Naive thymus-derived CD4-positive, alpha-beta T cell (primary cell): ENCODE results near the gene SNX15. TPM values are rescaled to one million over a fixed set of nuclear protein-coding genes. Genes with fewer than 3 reads are reported as not detected.

ENCODE experiments used
- ATAC-seq: fragments of 150-1000 bp; cut with Tn5 transposase; 2 replicates; pipeline ENCODE4 v1.10.0; 2021; ENCODE audit warnings: mild to moderate bottlenecking, moderate library complexity
- CTCF ChIA-PET: fragments of 350-600 bp; sonication (Branson Sonifier 250); formaldehyde crosslinking; loops from one replicate; lab custom pipeline; 2021; ENCODE audit warnings: antibody characterized with exemption; lab: Charles Lee
- POLR2A ChIA-PET: fragments of 350-600 bp; sonication (Branson Sonifier 250); formaldehyde crosslinking; loops from one replicate; lab custom pipeline; 2021; ENCODE audit warnings: antibody characterized with exemption, inconsistent platforms; lab: Charles Lee
- DNase-seq, 9 donors: peaks; one replicate each; pipeline versions ENCODE4 v3.0.0 to v3.0.0-alpha.2; 2020 to 2022; ENCODE audit warnings: mixed read lengths in 1 of 9
- H3K27ac ChIP-seq: one replicate; pipeline ENCODE4 v1.7.0; 2013; ENCODE audit warnings: mild to moderate bottlenecking, low read depth, low read length, moderate library complexity
- H3K27me3 ChIP-seq, 2 donors: one replicate each; pipeline ENCODE4 v1.7.0; 2013; ENCODE audit warnings: low read length in 2 of 2, mild to moderate bottlenecking in 2 of 2, moderate library complexity in 2 of 2; ENCODE audit not compliant: control insufficient read depth in 2 of 2, insufficient read depth in 2 of 2
- H3K36me3 ChIP-seq, 3 experiments: 1 replicate in 2 of 3; 2 replicates in 1 of 3; pipeline ENCODE4 v1.7.0; 2013; ENCODE audit warnings: low read length in 3 of 3, mild to moderate bottlenecking in 3 of 3, moderate library complexity in 1 of 3; ENCODE audit not compliant: insufficient read depth in 3 of 3, control insufficient read depth in 2 of 3
- H3K4me1 ChIP-seq, 2 donors: one replicate each; pipeline ENCODE4 v1.7.0; 2013; ENCODE audit warnings: low read length in 2 of 2, mild to moderate bottlenecking in 2 of 2, moderate library complexity in 1 of 2; ENCODE audit not compliant: control insufficient read depth in 2 of 2, insufficient read depth in 2 of 2
- H3K4me3 ChIP-seq: 2 replicates; pipeline ENCODE4 v1.7.0; 2013; ENCODE audit warnings: mild to moderate bottlenecking, low read length
- H3K9me3 ChIP-seq, 3 experiments: 1 replicate in 2 of 3; 2 replicates in 1 of 3; pipeline ENCODE4 v1.7.0; 2013; ENCODE audit warnings: low read length in 3 of 3; ENCODE audit not compliant: control insufficient read depth in 2 of 3
- H3K27ac Mint-ChIP-seq, 9 donors: one replicate each; pipeline ENCODE4 v1.8.0; 2020 to 2022; ENCODE audit warnings: mixed read lengths in 9 of 9, mild to moderate bottlenecking in 8 of 9, moderate library complexity in 5 of 9, inconsistent platforms in 2 of 9
- H3K27me3 Mint-ChIP-seq, 5 donors: one replicate each; pipeline ENCODE4 v1.8.0; 2021 to 2022; ENCODE audit warnings: mixed read lengths in 5 of 5, mild to moderate bottlenecking in 1 of 5
- H3K36me3 Mint-ChIP-seq, 5 donors: one replicate each; pipeline ENCODE4 v1.8.0; 2020 to 2022; ENCODE audit warnings: mixed read lengths in 5 of 5, mild to moderate bottlenecking in 3 of 5, inconsistent platforms in 1 of 5
- H3K4me1 Mint-ChIP-seq, 7 donors: one replicate each; pipeline ENCODE4 v1.8.0; 2020 to 2022; ENCODE audit warnings: mixed read lengths in 7 of 7, mild to moderate bottlenecking in 3 of 7, inconsistent platforms in 1 of 7
- H3K4me3 Mint-ChIP-seq, 10 donors: one replicate each; pipeline ENCODE4 v1.8.0; 2020 to 2022; ENCODE audit warnings: mild to moderate bottlenecking in 10 of 10, mixed read lengths in 10 of 10, moderate library complexity in 6 of 10, inconsistent platforms in 2 of 10
- H3K9me3 Mint-ChIP-seq, 11 donors: one replicate each; pipeline ENCODE4 v1.8.0; 2020 to 2022; ENCODE audit warnings: mixed read lengths in 11 of 11, mild to moderate bottlenecking in 4 of 11, inconsistent platforms in 1 of 11, moderate library complexity in 1 of 11
- intact Hi-C, 2 donors: fragments of 100-400 bp; cut with micrococcal nuclease; formaldehyde crosslinking; loops; one replicate each; pipeline ENCODE4 v1.15.1; 2023
- polyA plus RNA-seq, 2 donors: library from polyadenylated mRNA; unstranded; fragments of 300-500 nt; fragmentation: Illumina TruSeq; gene quantifications; one replicate each; pipeline ENCODE4 v1.2.3, GENCODE V29; 2021
- total RNA-seq, 6 experiments: library from RNA in 5 of 6; stranded (reverse) in 5 of 6; gene quantifications; 1 replicate in 5 of 6; 2 replicates in 1 of 6; pipeline ENCODE4 v1.2.3 and lab custom pipeline; 2021 to 2026

The SNX15 gene
- total and polyA plus RNA-seq, 7 experiments from 2014 or later, result 13.1 to 29.0 (median 17.6) TPM

- H3K27ac Mint-ChIP-seq, result no peak overlapping the region
- ChIA-PET CTCF (no interaction called here), POLR2A (interaction anchor here (2.4 kb wide), 1 partner anchor 8 kb away, joined by 9 read pairs; no protein-coding TSS in a partner anchor)
- H3K9me3 Mint-ChIP-seq, result no peaks in the 10 kb centered on the region
- intact Hi-C loops, result no loop called here
- H3K27me3 Mint-ChIP-seq, result no peaks in the 10 kb centered on the region
- no peaks in the 10 kb centered on the region for H3K9me3 ChIP-seq
- peaks cover 0 to 5% (median 0%) of the 10 kb centered on the region in 5 donors for H3K36me3 Mint-ChIP-seq
- no peak overlapping the region for H3K4me3 Mint-ChIP-seq
- no peak overlapping the region for H3K27ac ChIP-seq
- H3K4me1 ChIP-seq, result peaks cover 0 to 8% of the 10 kb centered on the region in 2 donors
- peaks cover 0 to 13% (median 7%) of the 10 kb centered on the region in 7 donors for H3K4me1 Mint-ChIP-seq
- DNase-seq (no peak), ATAC-seq (no peak)
- H3K4me3 ChIP-seq, result no peak overlapping the region
- no peaks in the 10 kb centered on the region for H3K27me3 ChIP-seq
- peaks cover 0 to 53% (median 0%) of the 10 kb centered on the region in 3 experiments for H3K36me3 ChIP-seq
Observed at GRCh38 chr11:65036931-65037330, 9.7 kb downstream of the SNX15 start.

DNA sequence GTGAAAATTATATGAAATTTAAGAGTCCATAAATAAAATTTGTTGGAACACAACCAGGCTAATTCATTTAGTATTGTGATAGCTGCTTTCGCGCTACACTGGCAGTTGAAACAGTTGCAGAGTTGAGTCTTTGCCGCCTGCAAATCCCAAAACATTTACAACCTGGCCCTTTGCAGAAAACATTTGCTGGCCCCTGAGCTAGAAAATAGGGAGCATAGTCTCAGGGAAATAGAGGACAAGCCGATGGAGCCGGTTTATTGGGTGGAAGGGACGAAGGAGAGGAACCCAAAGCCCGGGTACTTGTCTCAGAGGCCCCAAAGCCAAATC is 13.2 kb downstream of the SNX15 start:
- peak overlapping the region; percentile 78 for H3K27ac ChIP-seq
- Mint-ChIP-seq H3K4me3 (peak overlapping the region; percentile 90 to 96 (median 94)), H3K9me3 (no peaks in the 10 kb centered on the region), H3K36me3 (peaks cover 0 to 10% (median 5%) of the 10 kb centered on the region in 5 donors), H3K27ac (peak overlapping the region; percentile 69 to 95 (median 92)), H3K27me3 (no peaks in the 10 kb centered on the region), H3K4me1 (peaks cover 10 to 23% (median 18%) of the 10 kb centered on the region in 7 donors)
- intact Hi-C loops, result loop anchor here (1.0 to 5.0 kb wide), 7 partner anchors 14 to 220 kb away; partner anchors contain the start of genes ATG2A (in 1 of the 2), CDCA5 (in 1 of the 2), FAU (in 1 of the 2) and MRPL49 (in 1 of the 2)
- peak overlapping the region; percentile 86 for H3K4me3 ChIP-seq
- peaks cover 0 to 9% of the 10 kb centered on the region in 2 donors for H3K4me1 ChIP-seq
- ChIA-PET POLR2A (interaction anchor here (0.7 to 3.3 kb wide), 10 partner anchors 9 to 710 kb away, joined by 3 to 20 read pairs (median 4); partner anchors contain the start of genes ARL2, FAU, MRPL49 and RASGRP2), CTCF (interaction anchor here (0.7 to 1.1 kb wide), 3 partner anchors 12 to 71 kb away, joined by 3 to 4 read pairs (median 3); partner anchors contain the start of gene TM7SF2)
- DNase-seq, result no peak
- H3K36me3 ChIP-seq, result peaks cover 0 to 41% (median 0%) of the 10 kb centered on the region in 3 experiments
- no peak for ATAC-seq
- H3K27me3 ChIP-seq, result no peaks in the 10 kb centered on the region
- H3K9me3 ChIP-seq, result no peaks in the 10 kb centered on the region

- H3K27ac ChIP-seq, result peak within 1 kb of the TSS; percentile 78
- Mint-ChIP-seq H3K4me1 (peaks cover 11 to 25% (median 20%) of the 10 kb centered on the region in 7 donors), H3K27ac (peak within 1 kb of the TSS; percentile 69 to 95 (median 92)), H3K9me3 (no peaks in the 10 kb centered on the region), H3K4me3 (peak within 1 kb of the TSS; percentile 90 to 96 (median 94)), H3K27me3 (no peaks in the 10 kb centered on the region), H3K36me3 (peaks cover 0 to 6% (median 5%) of the 10 kb centered on the region in 5 donors)
- no peaks in the 10 kb centered on the region for H3K9me3 ChIP-seq
- peak; percentile 95 for ATAC-seq
- H3K4me3 ChIP-seq, result peak within 1 kb of the TSS; percentile 86
- intact Hi-C loops, result loop anchor here (1.0 to 5.0 kb wide), 12 partner anchors 14 to 220 kb away; partner anchors contain the start of genes CDCA5 (in 2 of the 2), PPP2R5B (in 2 of the 2), SNX15 (in 2 of the 2) and ZFPL1 (in 2 of the 2)
- peak; percentile 74 to 94 (median 88) for DNase-seq
- no peaks in the 10 kb centered on the region for H3K27me3 ChIP-seq
- CTCF ChIA-PET, result interaction anchor here (0.8 to 1.2 kb wide), 3 partner anchors 13 to 34 kb away, joined by 3 to 6 read pairs (median 3); no protein-coding TSS in a partner anchor
- peaks cover 3 to 9% of the 10 kb centered on the region in 2 donors for H3K4me1 ChIP-seq
- peaks cover 0 to 40% (median 0%) of the 10 kb centered on the region in 3 experiments for H3K36me3 ChIP-seq
- POLR2A ChIA-PET, result interaction anchor here (0.7 to 3.3 kb wide), 12 partner anchors 8 to 1537 kb away, joined by 3 to 20 read pairs (median 4); partner anchors contain the start of genes ARL2, FAU, MRPL49 and RASGRP2
Observed at GRCh38 chr11:65040847-65041622, 13.8 kb downstream of the SNX15 start, which contains the start of gene SAC3D1. Gene SAC3D1 (plus strand): TSS chr11:65041210. CDS start chr11:65041293, 83 bp downstream.

DNA sequence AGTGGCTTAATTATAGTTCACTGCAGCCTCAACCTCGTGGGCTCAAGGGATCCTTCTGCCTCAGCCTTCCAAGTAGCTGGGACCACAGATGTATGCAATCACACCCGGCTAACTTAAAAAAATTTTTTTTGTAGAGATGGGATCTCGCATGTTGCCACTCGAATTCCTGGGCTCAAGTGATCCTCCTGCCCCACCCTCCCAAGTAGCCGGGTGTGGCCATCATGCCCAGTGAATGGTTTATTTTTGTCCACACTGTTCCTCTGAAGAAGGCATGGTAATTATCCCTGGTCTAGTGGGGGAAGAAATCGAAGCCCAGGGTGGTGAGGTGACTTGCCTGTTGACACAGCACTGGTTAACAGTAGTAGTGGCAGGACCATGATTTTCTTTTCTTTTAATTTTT is 15.7 kb downstream of the SNX15 start:
- intact Hi-C loops, result loop anchor here (5.0 kb wide), 2 partner anchors 69 to 121 kb away; partner anchors contain the start of genes PPP2R5B (in 1 of the 2) and TM7SF2 (in 1 of the 2)
- peaks cover 9 to 12% of the 10 kb centered on the region in 2 donors for H3K4me1 ChIP-seq

DNA sequence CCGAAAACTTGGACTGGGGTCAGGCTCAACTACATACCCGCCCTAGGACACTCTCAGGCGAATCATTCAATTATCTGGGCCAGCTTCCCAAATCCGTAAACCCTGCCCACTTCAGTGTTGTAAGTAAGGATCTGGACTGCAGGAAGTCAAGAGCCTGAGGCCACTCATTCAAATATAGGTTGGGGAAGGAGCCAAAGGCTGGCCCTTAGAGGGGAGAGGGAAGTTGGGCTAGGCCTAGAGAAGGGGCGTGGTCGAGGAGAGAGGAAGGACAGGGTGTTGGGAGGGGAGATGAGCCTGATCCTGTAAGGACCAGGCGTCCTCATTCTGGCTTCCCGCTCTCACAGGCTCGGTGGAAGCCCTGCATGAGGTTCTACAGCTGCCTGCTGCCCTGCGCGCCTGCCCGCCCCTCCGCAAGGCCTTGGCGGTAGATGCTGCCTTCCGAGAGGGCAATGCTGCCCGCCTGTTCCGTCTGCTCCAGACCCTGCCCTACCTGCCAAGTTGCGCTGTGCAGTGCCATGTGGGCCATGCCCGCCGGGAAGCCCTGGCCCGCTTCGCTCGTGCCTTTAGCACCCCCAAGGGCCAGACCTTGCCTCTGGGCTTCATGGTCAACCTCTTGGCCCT is 16.8 kb downstream of the SNX15 start:
- Histone ChIP-seq H3K4me3 (no peak overlapping the region), H3K9me3 (no peaks in the 10 kb centered on the region), H3K36me3 (peaks cover 0 to 21% (median 0%) of the 10 kb centered on the region in 3 experiments), H3K27me3 (no peaks in the 10 kb centered on the region), H3K4me1 (peaks cover 9 to 17% of the 10 kb centered on the region in 2 donors), H3K27ac (no peak overlapping the region)
- Mint-ChIP-seq H3K9me3 (no peaks in the 10 kb centered on the region), H3K36me3 (peaks cover 0 to 6% (median 5%) of the 10 kb centered on the region in 5 donors), H3K4me1 (peaks cover 18 to 50% (median 39%) of the 10 kb centered on the region in 7 donors), H3K27me3 (no peaks in the 10 kb centered on the region), H3K4me3 (peak overlapping the region in 1 of 10 donors; percentile 34), H3K27ac (no peak overlapping the region)
- ATAC-seq, result no peak
- CTCF ChIA-PET, result no interaction called here
- intact Hi-C loops, result loop anchor here (5.0 kb wide), 2 partner anchors 68 to 122 kb away; partner anchors contain the start of genes PPP2R5B (in 1 of the 2) and TM7SF2 (in 1 of the 2)
- no peak for DNase-seq
- POLR2A ChIA-PET, result no interaction called here

More for the DNA sequence above, 15.7 kb downstream of the SNX15 start:
- H3K9me3 ChIP-seq, result no peaks in the 10 kb centered on the region
- no peaks in the 10 kb centered on the region for H3K27me3 Mint-ChIP-seq
- H3K9me3 Mint-ChIP-seq, result no peaks in the 10 kb centered on the region
- H3K4me1 Mint-ChIP-seq, result peaks cover 18 to 42% (median 35%) of the 10 kb centered on the region in 7 donors
- no peak for ATAC-seq
- H3K36me3 ChIP-seq, result peaks cover 0 to 29% (median 0%) of the 10 kb centered on the region in 3 experiments
- no peaks in the 10 kb centered on the region for H3K27me3 ChIP-seq
- no peak overlapping the region for H3K4me3 ChIP-seq
- H3K27ac ChIP-seq, result no peak overlapping the region
- peaks cover 0 to 6% (median 5%) of the 10 kb centered on the region in 5 donors for H3K36me3 Mint-ChIP-seq
- no peak for DNase-seq
- peak overlapping the region; percentile 21 to 93 (median 88) for H3K4me3 Mint-ChIP-seq
- CTCF ChIA-PET, result no interaction called here
- H3K27ac Mint-ChIP-seq, result peak overlapping the region in 3 of 9 donors; percentile 33 to 70 (median 69)
- POLR2A ChIA-PET, result interaction anchor here (0.8 to 1.4 kb wide), 3 partner anchors 8 to 92 kb away, joined by 3 to 4 read pairs (median 3); no protein-coding TSS in a partner anchor

- no peak for DNase-seq
- Mint-ChIP-seq H3K36me3 (peaks cover 0 to 6% (median 5%) of the 10 kb centered on the region in 5 donors), H3K4me3 (no peak overlapping the region), H3K9me3 (no peaks in the 10 kb centered on the region), H3K27ac (no peak overlapping the region), H3K4me1 (peaks cover 18 to 46% (median 37%) of the 10 kb centered on the region in 7 donors), H3K27me3 (no peaks in the 10 kb centered on the region)
- Histone ChIP-seq H3K36me3 (peaks cover 0 to 21% (median 0%) of the 10 kb centered on the region in 3 experiments), H3K27me3 (no peaks in the 10 kb centered on the region), H3K4me1 (peaks cover 9 to 17% of the 10 kb centered on the region in 2 donors), H3K4me3 (no peak overlapping the region), H3K9me3 (no peaks in the 10 kb centered on the region), H3K27ac (no peak overlapping the region)
- ChIA-PET CTCF (interaction anchor here (1.2 kb wide), 1 partner anchor 31 kb away, joined by 4 read pairs; the partner anchor contains the start of gene ARL2), POLR2A (no interaction called here)
- no peak for ATAC-seq
- intact Hi-C loops, result no loop called here
Observed at GRCh38 chr11:65045061-65045460, 17.8 kb downstream of the SNX15 start.
